Cerebellar cortex (tissue), 1 donor: Measurements from ENCODE around the gene MAEA.
"Not testable (repeated sequence)": the region's sequence is repeated elsewhere in the genome, so short reads cannot be mapped to it uniquely, and the experiment has no call there.

ENCODE experiments used
- DNase-seq: peaks from one replicate; pipeline ENCODE4 v3.0.0-alpha.2; 2015; ENCODE audit warnings: low spot score

MAEA gene

DNA sequence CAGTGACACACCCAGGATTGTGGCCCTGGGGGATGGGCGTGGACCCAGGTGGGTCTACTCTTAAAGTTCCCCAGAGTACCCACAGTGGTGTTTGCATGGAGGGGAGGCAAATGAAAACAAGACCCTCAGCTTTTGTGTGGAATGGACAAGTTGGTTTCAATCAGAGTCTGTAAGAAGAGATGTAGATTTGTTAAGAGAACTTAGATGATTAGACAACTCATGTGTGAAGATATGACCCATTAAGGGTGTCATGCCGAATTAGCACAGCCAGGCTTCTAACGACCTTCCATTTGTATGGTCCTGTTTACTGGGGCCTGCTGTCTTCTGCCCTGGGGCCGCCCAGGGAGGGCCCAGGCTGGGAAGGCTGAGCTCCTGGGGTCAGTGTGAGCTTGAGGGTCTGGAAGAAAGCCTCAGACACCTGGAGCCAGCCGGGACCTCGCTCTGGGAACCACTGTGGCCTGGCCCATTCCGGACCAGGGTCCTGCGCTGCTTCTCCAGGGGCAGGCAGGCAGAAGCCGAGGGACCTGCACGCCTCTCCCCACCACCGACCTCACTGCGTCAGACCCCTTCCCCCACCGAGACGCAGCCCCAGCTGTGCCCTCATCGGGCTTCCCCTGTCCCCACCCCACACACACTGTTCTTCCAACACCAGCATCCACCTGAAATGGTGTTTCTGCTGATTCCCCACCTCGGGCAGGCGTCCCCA lies 77.7 kb downstream of the MAEA start:
- DNase-seq, result no peak

DNA sequence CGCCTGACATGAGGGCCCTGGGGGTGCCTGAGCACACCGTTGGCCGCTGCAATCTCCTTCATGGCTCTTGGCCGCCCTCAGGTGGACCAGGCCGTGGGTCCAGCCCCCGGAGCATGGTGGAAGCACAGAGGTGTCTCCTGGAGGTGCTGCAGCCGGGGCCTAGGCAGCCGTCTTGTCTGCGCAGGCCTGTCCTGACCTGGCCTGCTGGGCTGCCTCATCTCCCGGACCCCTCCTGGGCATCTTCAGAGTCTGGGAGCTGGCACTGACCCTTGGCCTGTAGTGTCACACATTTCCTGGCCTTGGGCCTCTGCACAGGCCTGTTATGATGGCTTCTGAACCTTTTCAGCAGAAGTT lies 78.2 kb downstream of the MAEA start:
- no peak for DNase-seq

DNA sequence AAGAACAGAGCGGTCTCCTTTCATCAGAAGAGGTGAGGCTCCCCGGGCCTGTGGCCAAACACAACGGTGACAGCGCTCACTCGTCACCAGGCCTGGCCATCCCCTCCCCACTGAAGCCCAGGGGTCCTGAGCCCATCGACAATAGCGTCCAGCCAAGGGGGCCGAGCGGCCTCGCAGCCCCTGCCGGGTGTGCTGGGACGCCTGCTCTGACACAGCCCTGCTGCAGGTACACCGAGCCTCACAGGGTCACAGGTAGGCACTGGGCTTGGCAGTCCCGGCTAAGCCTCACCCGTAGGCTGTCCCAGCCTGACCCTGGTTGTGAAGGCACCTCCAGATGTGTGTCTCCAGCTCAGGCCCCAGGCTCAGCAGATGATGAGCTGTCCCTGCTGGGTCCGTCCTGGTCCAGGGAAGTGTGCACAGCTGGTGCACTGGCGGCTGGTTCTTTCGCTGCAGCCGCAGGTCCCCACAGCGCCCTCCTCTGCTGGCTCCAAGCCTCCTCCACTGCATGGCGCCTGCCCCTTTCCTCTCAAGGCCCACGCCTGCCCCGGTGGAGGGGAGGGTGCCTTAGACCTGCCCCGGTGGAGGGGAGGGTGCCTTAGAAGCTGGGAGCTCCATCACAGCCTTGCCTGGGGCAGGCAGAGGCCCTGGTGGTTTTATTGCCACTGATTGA lies 78.9 kb downstream of the MAEA start:
- DNase-seq, result no peak

DNA sequence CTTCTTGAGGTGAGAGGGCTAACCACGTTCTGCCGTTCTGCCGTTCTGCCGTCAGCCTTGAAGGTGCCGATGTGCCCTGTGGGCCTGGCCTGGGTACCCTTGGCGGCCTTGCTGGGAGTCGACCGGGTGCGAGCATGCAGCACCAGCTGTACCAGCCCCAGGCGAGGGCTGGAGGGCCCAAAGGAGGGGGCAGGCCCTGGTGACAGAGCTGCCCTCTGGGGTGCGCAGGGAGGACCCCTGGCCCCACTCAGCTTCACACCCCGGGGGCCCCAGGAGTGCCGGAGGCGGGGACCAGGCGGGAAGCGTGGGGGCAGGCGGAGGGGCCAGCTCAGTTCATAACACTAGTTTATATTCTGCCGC lies 79.4 kb downstream of the MAEA start:
- no peak for DNase-seq

DNA sequence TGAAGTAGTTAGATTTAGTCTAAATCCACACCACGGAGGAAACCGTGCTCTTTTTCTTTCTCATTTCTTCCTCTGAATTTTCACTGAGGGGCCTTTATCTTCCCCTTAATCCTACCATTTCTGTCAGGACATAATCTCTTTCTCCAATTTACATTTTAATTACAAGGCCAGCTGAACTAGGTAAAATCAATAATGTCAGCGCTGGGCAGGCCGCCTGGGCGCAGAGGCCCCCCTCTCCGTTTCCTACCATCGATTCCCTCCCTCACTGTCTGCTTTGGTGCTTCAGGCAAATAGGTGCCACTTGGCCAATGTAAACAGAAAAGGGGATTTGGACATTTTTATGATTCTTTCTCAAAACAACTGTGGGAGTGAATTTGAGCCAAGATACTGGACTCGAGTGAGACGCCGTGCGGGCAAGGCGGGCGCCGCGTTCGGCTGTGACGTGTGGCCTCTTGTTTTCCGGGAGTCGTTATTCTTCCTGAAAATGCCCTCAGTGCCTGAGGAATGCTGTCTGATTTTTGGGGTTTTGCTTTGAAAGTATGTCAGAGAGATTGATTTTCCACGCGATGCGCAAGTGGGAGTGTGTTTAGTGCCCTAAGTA lies 79.9 kb downstream of the MAEA start:
- DNase-seq, result no peak

DNA sequence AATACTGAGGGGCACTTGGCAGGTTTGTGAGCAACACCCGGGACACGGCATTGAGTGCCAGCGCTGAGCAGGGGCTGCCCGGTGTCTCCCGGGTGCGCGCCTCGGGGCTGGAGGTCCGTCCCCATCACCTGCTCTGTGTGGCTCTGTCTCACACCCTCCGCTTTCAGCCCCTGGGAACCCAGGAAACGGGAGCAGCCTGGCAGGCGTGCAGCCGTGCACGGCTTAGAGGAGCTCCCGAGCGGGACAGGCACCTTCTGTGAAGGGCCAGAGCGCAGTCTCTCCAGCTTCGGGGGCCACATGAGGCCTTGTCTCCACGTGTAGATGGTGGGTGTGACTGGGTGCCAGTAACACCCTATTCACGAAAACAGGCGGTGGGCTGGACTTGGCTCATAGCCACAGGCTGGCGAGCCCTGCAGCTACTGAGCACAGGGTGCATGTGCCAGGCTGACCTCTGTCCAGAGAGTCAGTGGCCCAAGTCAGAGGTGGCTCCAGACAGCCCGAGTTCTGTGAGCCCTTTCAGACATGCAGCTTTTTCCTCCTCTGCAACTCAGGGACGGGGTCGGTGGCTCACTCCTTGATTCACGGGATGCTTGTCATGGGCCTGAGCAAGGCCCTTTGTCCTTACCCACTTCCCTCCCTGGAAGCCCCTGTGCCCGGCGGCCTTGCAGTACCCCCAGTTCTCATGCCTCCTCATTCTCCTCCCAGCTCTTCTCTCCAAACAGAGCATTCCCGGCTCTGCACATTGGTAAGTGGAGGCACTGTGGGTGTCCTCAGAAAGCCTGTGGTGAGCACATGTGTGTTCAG lies 80.8 kb downstream of the MAEA start:
- no peak for DNase-seq

DNA sequence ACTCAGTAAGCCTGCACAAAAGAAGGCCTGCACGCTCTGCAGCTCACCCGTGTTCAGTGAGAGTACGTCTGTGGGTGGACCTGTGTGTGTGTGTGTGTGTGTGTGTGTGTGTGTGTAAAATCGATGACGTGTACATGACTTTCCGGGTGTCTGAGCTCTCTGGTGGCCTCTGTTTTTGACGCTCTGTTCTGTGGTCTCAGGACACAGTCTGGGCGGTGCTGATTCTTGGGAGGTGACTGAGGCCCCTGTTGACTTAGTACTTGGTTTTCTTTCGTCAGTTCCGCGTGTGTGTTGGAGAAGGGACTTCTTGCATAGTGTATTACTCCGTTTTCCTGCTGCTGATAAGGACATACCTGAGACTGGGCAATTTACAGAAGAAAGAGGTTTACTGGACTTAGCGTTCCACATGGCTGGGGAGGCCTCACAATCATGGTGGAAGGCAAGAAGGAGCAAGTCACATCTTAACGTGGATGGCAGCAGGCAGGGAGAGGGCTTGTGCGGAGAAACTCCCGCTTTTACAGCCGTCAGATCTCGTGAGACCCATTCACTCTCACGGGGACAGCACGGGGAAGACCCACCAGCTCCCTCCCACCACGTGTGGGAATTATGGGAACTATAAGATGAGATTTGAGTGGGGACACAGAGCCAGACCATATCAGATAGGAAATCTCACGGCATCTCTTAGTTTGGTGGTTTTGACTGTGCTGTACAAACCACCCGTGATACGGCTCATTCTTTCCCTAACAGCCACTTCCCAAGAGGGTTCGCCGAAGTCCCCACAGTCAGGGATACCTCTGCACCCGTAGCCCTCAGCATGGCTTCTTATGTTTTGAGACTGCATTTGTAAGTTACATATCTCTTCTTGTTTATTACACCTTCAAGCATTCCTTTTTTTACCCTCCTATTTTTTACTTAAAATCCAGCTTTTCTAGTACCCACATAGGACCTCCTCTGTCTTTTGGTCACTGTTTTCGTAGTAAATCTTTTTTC lies 81.8 kb downstream of the MAEA start:
- no peak for DNase-seq

DNA sequence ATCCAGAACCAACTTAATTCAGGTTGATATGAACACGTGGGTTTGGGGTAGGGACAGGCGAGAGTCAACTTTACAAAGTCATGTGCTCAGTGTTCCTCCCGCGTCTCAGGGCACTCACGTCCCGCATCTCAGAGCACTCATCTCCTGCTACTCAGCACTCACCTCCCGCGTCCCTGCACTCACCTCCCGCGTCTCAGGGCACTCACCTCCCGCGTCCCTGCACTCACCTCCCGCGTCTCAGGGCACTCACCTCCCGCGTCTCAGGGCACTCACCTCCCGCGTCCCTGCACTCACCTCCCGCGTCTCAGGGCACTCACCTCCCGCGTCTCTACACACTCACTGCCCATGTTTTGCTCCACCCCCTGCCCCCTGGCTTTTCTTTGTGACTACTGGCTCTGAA lies 82.9 kb downstream of the MAEA start:
- DNase-seq, result not testable (repeated sequence)

DNA sequence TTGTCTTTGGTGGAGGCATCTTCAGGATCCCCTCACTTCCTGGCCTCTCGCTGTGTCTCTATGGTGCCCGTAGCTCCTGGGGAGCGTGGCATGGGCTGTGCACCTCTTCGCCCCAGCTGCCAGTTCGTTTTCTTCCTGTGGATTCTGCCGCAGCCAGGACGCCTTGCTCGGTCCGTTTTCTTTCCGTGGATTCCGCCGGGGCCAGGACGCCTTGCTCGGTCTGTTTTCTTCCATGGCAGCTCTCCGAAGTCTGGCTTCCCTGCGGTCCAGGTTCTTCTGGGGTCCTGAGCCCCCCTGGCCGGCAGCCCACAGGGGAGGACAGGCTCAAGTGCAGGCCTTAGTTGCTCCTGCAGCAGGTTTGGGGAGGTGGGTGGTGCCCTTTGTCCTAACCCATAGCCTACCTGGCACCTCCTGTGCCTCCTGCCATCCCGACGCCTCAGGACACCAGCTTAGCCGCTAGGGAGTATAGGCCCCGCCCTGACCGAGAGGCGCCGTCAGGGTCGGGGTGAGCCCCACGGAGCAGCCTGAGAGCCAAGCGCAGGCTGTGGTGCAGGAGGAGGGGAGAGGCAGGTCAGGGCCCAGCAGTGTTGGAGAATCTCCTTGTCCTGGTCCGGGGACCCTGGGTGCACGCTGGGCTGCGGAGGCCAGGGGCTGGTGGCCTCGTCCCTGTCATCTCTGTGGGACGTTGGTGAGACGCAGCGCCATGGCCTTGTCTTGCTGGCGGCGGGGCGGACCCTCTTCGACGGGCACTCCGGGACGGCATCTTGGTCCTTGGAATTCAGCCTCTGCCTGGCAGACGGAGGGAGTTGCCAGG lies 84.4 kb downstream of the MAEA start:
- no peak for DNase-seq

DNA sequence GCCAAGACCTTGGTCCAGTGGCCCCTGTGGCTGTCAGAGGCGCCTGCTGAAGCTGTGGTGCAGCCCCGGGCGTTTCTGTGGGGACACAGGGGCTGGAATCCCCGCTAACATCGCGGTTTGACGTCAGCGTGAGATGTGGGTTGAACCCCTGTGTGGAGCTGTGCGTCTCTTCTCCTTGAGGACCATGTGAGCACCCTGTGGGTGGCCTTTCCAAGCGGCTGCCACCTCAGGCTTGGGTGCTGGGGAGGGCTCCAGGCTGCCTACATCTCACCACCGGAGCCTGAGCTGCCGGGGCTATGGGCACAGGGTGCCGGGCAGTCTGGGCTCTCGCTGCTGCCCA lies 85.0 kb downstream of the MAEA start:
- no peak for DNase-seq

DNA sequence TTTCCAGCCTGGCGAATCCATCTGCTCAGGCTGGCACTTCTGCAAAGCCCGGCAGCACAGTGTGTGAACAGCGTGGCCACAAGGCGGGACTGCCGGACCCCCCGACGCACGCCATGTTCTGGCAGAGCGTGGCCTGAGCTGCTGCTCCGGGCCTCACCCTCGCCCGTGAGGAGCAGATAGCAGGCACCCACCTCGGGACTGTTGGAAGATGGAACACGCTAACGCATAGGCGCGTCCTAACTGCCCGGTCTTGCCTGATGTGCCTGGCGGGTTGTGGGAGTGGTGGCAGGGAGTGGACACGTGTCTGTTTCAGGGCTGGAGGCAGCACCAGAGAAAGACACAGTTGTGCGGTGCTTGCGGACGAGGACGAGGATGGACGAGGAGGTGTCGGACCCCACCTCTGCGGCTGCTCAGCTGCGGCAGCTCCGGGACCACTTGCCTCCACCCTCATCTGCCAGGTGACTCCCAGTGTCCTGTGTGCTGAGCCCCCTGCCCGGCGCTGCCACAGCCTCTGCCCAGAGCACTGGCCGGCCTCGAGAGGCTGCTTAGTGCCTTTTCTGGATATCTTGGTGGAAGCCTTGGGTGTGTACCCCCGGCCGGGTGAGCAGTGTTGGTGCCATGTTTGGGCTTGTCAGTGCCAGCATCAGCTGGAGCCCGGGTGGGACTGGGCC lies 85.5 kb downstream of the MAEA start:
- peak; percentile 34 for DNase-seq

DNA sequence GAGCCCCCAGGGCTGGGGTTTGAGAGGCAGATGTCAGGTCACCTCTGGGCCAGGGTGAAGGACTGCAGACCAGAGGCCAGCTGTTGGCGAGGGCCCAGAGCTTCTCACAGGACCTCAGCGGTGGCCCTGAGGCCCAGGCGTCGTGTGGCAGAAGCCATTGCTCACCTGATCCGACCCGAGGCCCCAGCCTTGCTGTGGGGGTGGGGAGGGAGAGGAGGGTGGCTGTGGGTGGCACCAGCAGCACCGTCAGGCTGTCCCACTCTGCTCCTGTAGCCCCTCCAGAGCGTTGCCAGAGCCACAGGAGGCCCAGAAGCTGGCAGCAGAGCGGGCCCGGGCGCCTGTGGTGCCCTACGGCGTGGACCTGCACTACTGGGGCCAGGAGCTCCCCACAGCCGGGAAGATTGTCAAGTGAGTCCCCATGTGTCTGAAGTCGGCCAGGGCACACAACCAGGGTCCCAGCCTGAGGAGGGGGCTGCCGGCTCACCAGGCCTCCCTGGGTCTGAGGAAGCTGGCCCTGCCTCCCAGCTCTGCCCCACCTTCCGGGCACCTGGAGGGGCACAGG lies 86.2 kb downstream of the MAEA start:
- DNase-seq, result no peak

DNA sequence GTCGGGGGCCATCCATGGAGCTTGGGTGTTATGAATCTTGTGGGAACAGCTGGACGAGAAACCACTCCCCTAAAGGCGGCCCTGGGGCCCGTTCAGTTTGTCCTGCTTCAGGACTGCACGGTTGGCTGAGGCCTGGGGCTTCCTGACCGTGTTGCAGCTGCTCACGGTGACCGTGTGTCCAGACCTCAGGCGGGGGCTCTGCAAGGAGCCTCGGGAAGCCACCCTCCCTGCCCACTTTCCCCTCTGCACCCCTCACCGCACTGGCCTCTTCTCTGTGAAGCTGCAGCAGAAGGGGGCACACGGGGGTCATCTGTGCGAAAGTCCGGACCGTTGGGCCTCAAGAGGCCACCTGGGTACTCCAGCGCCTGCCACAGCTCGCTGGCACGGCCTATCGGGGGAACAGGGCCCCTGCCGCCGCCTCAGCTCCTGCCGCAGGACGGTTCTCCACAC lies 86.7 kb downstream of the MAEA start:
- DNase-seq, result no peak

DNA sequence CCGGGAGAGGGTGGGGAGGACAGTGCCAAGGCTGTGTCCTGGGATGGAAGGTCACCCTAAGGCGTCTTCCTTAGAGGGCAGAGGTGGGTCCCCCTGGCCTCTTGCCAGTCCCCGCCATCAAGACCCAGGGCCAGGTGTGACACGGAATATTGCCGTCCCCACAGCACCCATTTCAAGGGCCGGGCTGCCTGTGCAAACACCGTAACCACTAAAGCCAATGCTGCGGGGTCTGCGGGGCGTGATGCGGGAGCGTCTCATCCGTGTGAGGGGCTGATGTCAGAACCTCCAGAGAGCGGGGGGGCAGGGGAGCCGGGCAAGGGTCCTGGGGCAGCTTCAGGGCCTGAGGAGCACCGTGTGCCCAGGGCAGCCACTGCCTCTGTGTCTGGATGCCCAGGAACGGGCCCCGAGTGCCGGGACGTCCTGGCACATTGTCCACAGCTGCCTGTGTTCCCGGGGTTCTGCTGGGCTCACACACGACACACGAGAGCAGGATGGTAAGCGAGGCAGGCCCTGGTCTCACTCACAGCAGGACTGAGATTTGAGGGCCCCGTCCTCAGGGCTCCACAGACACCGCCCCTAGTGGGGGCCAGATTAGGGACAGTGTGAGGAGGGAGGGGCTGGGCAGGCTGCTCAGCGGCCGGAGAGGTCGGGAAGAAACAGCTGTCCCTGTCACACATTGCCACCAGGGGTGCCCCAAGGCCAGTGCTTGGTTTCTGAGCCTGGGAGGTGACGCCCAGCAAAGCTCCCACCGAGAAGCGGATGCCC lies 87.3 kb downstream of the MAEA start:
- DNase-seq, result no peak

DNA sequence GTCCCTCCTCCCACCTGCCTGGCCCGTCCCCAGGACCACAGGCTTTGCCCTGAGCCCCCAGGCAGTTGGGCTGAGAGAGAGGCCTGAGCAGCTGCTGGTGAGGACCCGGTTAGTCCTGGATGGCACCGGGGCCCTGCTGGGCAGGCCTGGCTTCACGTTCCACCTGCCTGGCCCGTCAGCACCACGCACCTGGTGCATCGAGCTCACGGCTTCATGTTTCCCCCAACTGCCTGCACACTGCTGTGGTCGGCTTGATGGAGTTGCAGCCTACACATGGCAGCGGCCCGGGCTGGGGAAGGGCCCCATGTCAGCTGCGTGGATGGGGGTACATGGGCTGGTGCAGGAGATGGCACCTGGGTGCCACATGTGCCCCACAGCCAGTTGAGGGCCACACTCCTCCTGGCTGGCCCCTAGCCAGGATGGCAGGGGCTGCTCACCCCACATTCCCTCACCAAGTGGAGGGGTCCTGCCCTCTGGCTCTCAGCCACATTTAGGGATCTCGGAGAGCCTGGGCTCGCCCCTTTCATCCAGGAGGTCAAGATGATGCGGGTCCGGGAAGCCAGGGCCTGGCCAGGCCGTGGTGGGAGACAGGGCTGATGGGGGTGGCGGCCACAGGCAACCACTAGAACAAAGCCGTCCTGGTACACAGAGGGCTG lies 88.0 kb downstream of the MAEA start:
- DNase-seq, result no peak

DNA sequence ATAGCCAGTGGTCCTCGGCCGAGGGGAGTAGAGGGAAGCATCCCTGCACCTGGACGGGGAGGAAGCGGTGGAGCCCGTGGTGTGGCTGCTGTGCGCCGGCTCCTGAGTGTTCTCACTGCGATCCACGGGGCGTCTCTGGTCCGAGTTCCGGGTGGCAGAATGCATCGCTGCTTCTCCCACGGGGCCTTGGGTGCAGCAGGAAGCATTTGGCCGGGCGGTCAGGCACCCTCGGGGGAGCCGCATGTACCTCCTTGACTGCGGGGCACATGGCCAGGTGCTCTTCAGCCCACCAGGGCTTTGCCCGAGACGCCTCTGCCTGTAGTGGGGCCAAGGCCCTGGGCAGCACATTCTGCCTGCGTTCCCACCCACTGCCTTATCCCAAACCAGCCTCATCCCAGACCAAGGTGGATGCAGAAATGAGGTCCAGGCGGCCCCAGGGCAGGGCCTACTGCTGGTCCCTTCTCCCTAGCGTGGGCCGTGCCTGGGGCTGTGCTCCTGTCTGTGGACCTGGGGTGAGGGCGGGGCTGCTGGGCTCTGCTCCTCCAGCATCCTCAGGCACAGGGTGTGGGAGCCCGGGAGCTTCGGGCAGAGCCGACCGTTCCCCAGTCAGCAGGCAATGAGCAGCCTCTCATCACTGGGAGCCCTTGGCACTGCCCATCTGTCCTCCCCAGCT lies 89.0 kb downstream of the MAEA start:
- DNase-seq, result no peak

DNA sequence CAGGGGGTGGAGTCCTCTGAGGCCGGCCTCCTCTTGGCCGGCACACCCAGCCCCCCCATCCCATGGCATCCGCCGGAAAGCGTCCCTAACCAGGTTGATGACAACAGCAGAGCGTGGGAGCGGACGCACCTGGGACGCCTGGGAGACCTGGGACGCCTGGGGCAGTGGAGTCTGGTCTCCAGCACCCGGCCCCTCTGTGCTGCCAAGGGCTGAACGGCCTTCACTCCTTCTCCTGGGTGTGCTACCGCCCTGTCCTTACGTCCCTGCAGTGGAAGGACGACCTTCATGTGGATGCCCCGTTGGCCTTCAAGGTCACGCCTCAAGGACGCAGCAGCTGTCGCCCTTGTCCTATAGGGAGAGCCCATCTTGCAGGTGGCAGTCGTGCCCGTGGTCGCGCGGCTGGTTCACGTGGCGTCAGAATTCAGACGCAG lies 89.7 kb downstream of the MAEA start:
- DNase-seq, result no peak

DNA sequence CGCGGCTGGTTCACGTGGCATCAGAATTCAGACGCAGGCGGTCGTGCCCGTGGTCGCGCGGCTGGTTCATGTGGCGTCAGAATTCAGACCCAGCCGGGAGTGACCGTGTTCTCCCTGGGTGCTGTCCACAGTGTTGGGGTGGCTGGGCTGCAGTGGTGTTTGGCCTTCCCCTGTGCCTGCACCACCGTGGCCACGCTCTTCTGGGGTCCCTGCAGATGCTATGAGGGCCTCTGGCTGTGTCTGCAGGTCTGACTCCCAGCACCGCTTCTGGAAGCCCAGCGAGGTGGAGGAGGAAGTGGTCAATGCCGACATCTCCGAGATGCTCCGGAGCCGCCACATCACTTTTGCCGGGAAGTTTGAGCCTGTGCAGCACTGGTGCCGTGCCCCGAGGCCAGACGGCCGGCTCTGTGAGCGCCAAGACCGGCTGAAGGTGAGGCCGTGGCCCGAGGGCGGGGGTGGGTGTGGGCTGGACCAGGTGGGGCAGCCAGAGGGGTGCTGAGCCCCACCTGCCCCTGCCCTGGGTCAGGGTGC lies 90.2 kb downstream of the MAEA start:
- no peak for DNase-seq
